ENCODE measurements around the gene ADD2. TPM values are rescaled to one million over a fixed set of nuclear protein-coding genes. Genes with fewer than 3 reads are reported as not detected.

The ADD2 gene
- total RNA-seq, 1 donor from 2014 or later, result 1.1 TPM

- Mint-ChIP-seq H3K36me3 (ENCODE audit: insufficient read depth) (no peaks in the 10 kb centered on the region), H3K27ac (no peak overlapping the region), H3K9me3 (ENCODE audit: low read depth) (no peaks in the 10 kb centered on the region), H3K4me1 (ENCODE audit: low read depth) (no peaks in the 10 kb centered on the region), H3K4me3 (ENCODE audit: low read depth) (no peak overlapping the region), H3K27me3 (peaks cover 48% of the 10 kb centered on the region)
- no peak for DNase-seq (ENCODE audit: low spot score, unreplicated experiment)
- no peak for TF ChIP-seq CTCF (IDR thresholded peaks at IDR 0.05; ENCODE audit: unreplicated experiment)
Observed at GRCh38 chr2:70732766-70733645, 35.0 kb downstream of the ADD2 start.

GRCh38 chr2:70730730-70731129 lies 37.3 kb downstream of the ADD2 start:
- no peaks in the 10 kb centered on the region for H3K4me1 Mint-ChIP-seq (ENCODE audit: low read depth)
- H3K4me3 Mint-ChIP-seq (ENCODE audit: low read depth), result no peak overlapping the region
- H3K36me3 Mint-ChIP-seq (ENCODE audit: insufficient read depth), result no peaks in the 10 kb centered on the region
- no peak overlapping the region for H3K27ac Mint-ChIP-seq
- no peaks in the 10 kb centered on the region for H3K9me3 Mint-ChIP-seq (ENCODE audit: low read depth)
- H3K27me3 Mint-ChIP-seq, result peaks cover 48% of the 10 kb centered on the region
- no peak for TF ChIP-seq CTCF (IDR thresholded peaks at IDR 0.05; ENCODE audit: unreplicated experiment)
- no peak for DNase-seq (ENCODE audit: low spot score, unreplicated experiment)

DNA sequence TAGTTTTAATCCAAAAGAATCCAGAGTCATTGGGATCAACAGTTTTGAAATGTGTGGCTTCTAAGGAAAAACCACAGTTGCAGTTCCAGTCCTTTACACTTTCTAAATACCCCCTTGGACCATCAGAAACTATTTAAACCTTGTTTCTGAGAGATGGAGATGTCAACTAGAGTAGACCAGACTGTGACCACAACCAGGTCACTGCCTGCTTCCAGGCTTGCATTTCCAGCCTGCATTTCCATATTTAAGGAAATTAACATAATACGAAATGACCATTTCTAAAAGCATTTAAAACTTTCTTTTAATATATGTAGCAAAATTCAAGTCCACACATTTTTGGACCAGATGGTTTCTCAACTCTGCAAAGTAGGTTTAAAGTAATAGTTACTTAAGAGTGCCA lies 38.4 kb downstream of the ADD2 start:
- no peak for DNase-seq (ENCODE audit: low spot score, unreplicated experiment)
- no peak for TF ChIP-seq CTCF (IDR thresholded peaks at IDR 0.05; ENCODE audit: unreplicated experiment)
- H3K4me3 Mint-ChIP-seq (ENCODE audit: low read depth), result no peak overlapping the region
- H3K4me1 Mint-ChIP-seq (ENCODE audit: low read depth), result no peaks in the 10 kb centered on the region
- H3K9me3 Mint-ChIP-seq (ENCODE audit: low read depth), result no peaks in the 10 kb centered on the region
- H3K27me3 Mint-ChIP-seq, result peaks cover 41% of the 10 kb centered on the region
- no peaks in the 10 kb centered on the region for H3K36me3 Mint-ChIP-seq (ENCODE audit: insufficient read depth)
- H3K27ac Mint-ChIP-seq, result no peak overlapping the region

DNA sequence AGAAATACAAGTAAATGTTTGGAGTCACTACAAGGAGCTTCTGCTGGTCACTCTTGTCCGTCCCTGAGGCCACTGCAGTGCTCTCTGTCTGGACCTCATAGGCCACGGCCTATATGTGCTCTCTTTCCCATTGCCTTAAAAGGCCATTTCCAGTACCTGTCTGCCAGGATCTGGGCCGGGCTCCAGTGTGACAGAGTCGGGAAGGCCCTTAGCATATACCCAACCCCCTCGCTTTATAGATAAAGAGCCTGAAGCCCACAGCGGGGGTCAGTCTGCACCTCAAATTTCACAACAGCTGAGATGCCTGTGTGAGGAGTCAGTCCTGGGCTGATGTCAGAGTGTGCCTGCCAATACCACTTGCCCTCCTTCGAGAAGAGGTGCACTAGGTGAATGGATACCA lies 39.9 kb downstream of the ADD2 start:
- H3K27ac Mint-ChIP-seq, result no peak overlapping the region
- DNase-seq (ENCODE audit: low spot score, unreplicated experiment), result no peak
- no peak for TF ChIP-seq CTCF (IDR thresholded peaks at IDR 0.05; ENCODE audit: unreplicated experiment)
- H3K4me3 Mint-ChIP-seq (ENCODE audit: low read depth), result no peak overlapping the region
- H3K9me3 Mint-ChIP-seq (ENCODE audit: low read depth), result no peaks in the 10 kb centered on the region
- peaks cover 28% of the 10 kb centered on the region for H3K27me3 Mint-ChIP-seq
- H3K4me1 Mint-ChIP-seq (ENCODE audit: low read depth), result no peaks in the 10 kb centered on the region
- H3K36me3 Mint-ChIP-seq (ENCODE audit: insufficient read depth), result no peaks in the 10 kb centered on the region

- Mint-ChIP-seq H3K36me3 (ENCODE audit: insufficient read depth) (no peaks in the 10 kb centered on the region), H3K4me3 (ENCODE audit: low read depth) (no peak overlapping the region), H3K4me1 (ENCODE audit: low read depth) (no peaks in the 10 kb centered on the region), H3K9me3 (ENCODE audit: low read depth) (no peaks in the 10 kb centered on the region), H3K27me3 (peaks cover 18% of the 10 kb centered on the region), H3K27ac (no peak overlapping the region)
- DNase-seq (ENCODE audit: low spot score, unreplicated experiment), result no peak
- no peak for TF ChIP-seq CTCF (IDR thresholded peaks at IDR 0.05; ENCODE audit: unreplicated experiment)
Observed at GRCh38 chr2:70726947-70727725, 40.9 kb downstream of the ADD2 start.
